Thoracic aorta (tissue), 2 donors: ENCODE results near the gene KCNJ15. TPM values are rescaled to one million over a fixed set of nuclear protein-coding genes. Genes with fewer than 3 reads are reported as not detected.

Source experiments
- ATAC-seq: fragments of 150-250 bp; one replicate; pipeline ENCODE4 v1.8.0; 2017; ENCODE audit warnings: low read depth; ENCODE audit not compliant: insufficient number of reproducible peaks, low FRiP score
- DNase-seq: peaks from one replicate; pipeline ENCODE4 v3.0.0-alpha.2; 2020; ENCODE audit warnings: low spot score
- H3K27ac ChIP-seq, 2 donors: fragments of 200-600 bp; sonication (generic); 1 replicate in 1 of 2; 2 replicates in 1 of 2; pipeline ENCODE4 v1.5.1; 2016; ENCODE audit warnings: mild to moderate bottlenecking in 2 of 2, moderate library complexity in 2 of 2
- H3K27me3 ChIP-seq: fragments of 200-600 bp; sonication (generic); replicated peaks from 2 replicates; pipeline ENCODE4 v1.6.0; 2016; ENCODE audit warnings: mild to moderate bottlenecking; ENCODE audit not compliant: insufficient read depth
- H3K36me3 ChIP-seq: fragments of 200-600 bp; sonication (generic); one replicate; pipeline ENCODE4 v1.5.1; 2016
- H3K4me1 ChIP-seq, 2 donors: fragments of 200-600 bp; sonication (generic); 1 replicate in 1 of 2; 2 replicates in 1 of 2; pipeline versions ENCODE4 v1.5.1 to v1.6.0; 2016; ENCODE audit warnings: low read depth in 2 of 2, mild to moderate bottlenecking in 1 of 2; ENCODE audit not compliant: control insufficient read depth in 1 of 2
- H3K4me3 ChIP-seq: fragments of 200-600 bp; sonication (generic); 2 replicates; pipeline ENCODE4 v1.5.1; 2016; ENCODE audit warnings: mild to moderate bottlenecking
- H3K9me3 ChIP-seq: fragments of 200-600 bp; sonication (generic); 2 replicates; pipeline ENCODE4 v1.5.1; 2016
- CTCF ChIP-seq: fragments of 200-600 bp; sonication (generic); IDR thresholded peaks from one replicate; pipeline ENCODE4 v1.5.1; 2019; ENCODE audit warnings: antibody characterized with exemption
- total RNA-seq, 2 donors: library from RNA; depleted of rRNA; stranded (reverse); fragments of >200 nt; gene quantifications; one replicate each; pipeline versions ENCODE4 v1.1.0 to v1.2.3, GENCODE V29; 2016

The KCNJ15 gene
- total RNA-seq, 2 donors from 2014 or later, result 0.41 to 1.8 TPM

- H3K27ac ChIP-seq, result peak overlapping the region in 1 of 2 donors; percentile 37
- ATAC-seq, result no peak
- no peak overlapping the region for H3K4me3 ChIP-seq
- H3K4me1 ChIP-seq, result peaks cover 9 to 15% of the 10 kb centered on the region in 2 donors
- no peaks in the 10 kb centered on the region for H3K9me3 ChIP-seq
- no peak for DNase-seq
- no peak for TF ChIP-seq CTCF
- H3K36me3 ChIP-seq, result no peaks in the 10 kb centered on the region
- H3K27me3 ChIP-seq, result no peaks in the 10 kb centered on the region
Measured at GRCh38 chr21:38286739-38287471, 30.1 kb downstream of the KCNJ15 start.

DNA sequence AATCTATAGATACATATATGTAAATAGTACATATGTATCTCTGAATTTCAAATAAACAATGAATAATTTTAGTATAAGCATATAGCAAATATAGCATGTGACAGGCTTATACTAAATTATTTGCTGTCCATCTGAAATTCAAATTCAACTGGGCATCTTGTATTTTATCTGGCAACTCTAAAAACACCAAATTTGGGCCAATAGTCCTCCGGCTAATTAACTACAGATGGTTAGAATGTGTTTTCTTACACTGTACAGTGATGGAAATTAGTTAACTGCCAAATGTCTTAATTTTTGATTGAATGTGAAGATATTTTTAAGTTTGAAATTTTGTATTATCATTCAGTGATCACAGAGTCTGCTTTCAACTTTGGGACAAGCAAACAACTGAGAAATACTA, 30.7 kb downstream of the KCNJ15 start:
- DNase-seq (no peak), ATAC-seq (no peak)
- Histone ChIP-seq H3K36me3 (no peaks in the 10 kb centered on the region), H3K27ac (no peak overlapping the region), H3K4me3 (no peak overlapping the region), H3K27me3 (no peaks in the 10 kb centered on the region), H3K9me3 (no peaks in the 10 kb centered on the region), H3K4me1 (peaks cover 9 to 14% of the 10 kb centered on the region in 2 donors)
- no peak for TF ChIP-seq CTCF

DNA sequence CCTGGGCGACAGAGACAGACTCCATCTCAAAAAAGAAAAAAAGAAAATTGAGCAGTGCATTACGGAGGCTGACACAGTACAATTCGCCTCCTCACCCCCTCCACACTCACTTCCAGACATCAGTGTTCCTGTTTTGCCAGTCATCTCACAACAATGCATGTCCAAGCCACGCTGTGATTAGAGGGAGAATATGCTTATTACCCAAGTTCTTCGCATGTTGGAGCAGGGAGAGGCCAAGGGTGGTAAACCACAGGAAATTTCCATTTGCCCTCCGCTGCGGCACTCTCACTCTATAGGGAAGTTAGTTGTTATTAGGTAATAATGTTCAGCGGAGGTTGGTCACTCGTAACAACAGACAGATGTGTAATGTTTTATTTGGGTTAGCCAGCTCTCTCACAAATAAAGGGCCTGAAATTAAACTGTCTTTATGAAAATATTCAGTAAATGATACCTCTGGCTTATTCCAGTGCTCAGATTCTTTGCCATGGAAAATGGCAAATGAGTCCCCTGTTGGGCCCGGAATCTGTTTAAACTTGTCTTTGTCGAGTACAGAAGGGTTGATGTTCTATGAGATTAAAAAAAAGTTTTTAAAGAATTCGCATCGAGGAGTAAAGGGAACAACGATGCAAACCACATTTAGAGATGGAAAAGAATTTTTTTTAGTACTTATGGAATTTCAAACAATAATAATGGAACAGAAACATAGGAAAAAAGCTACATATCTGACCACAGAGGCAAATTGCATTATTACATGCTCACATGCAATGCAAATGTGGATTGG, 33.1 kb downstream of the KCNJ15 start:
- Histone ChIP-seq H3K4me1 (peaks cover 7 to 9% of the 10 kb centered on the region in 2 donors), H3K27me3 (no peaks in the 10 kb centered on the region), H3K36me3 (no peaks in the 10 kb centered on the region), H3K27ac (no peak overlapping the region), H3K9me3 (no peaks in the 10 kb centered on the region), H3K4me3 (no peak overlapping the region)
- ATAC-seq (no peak), DNase-seq (no peak)
- TF ChIP-seq CTCF, result no peak

DNA sequence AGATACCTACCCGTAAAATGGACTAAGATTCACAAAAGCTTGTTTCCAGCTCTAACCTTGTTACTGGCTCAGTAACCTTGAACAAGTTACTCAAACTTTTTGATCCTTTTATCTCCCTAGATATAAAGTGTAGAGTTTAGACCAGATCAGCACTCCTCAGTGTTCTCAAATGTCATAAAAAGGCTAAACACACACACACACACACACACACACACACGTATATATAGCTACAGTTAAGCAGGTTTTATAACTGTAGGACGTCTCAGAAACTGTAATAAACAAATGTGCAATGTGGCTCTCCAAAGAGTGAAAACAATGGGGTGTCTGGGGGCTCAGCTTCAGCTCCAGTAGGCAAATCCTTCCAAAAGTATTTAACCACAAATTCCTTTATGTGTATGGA, 34.0 kb downstream of the KCNJ15 start:
- Histone ChIP-seq H3K36me3 (no peaks in the 10 kb centered on the region), H3K9me3 (no peaks in the 10 kb centered on the region), H3K27me3 (no peaks in the 10 kb centered on the region), H3K4me3 (no peak overlapping the region), H3K4me1 (peaks cover 7 to 9% of the 10 kb centered on the region in 2 donors), H3K27ac (no peak overlapping the region)
- DNase-seq (no peak), ATAC-seq (no peak)
- no peak for TF ChIP-seq CTCF

- DNase-seq (no peak), ATAC-seq (no peak)
- Histone ChIP-seq H3K9me3 (no peaks in the 10 kb centered on the region), H3K27me3 (no peaks in the 10 kb centered on the region), H3K4me3 (no peak overlapping the region), H3K4me1 (peaks cover 10 to 13% of the 10 kb centered on the region in 2 donors), H3K36me3 (no peaks in the 10 kb centered on the region), H3K27ac (no peak overlapping the region)
- no peak for TF ChIP-seq CTCF
Measured at GRCh38 chr21:38291874-38292273, 35.1 kb downstream of the KCNJ15 start.
